GM23338 (cell line): Measurements from ENCODE around the gene PARVG. TPM values are rescaled to one million over a fixed set of nuclear protein-coding genes. Genes with fewer than 3 reads are reported as not detected.

ENCODE experiments used
- ATAC-seq: fragments of 200-7000 bp; cut with Tn5 transposase; 3 replicates; pipeline ENCODE4 v1.9.1; 2020
- DNase-seq: peaks from one replicate; pipeline ENCODE4 v3.0.0-alpha.2; 2015; ENCODE audit warnings: low spot score
- H2AFZ ChIP-seq: fragments of 200-600 bp; sonication (generic); 2 replicates; pipeline ENCODE4 v1.8.0; 2016; ENCODE audit warnings: antibody characterized with exemption, mild to moderate bottlenecking, moderate library complexity
- H3F3A ChIP-seq: fragments of 200-600 bp; sonication (generic); replicated peaks from 2 replicates; pipeline ENCODE4 v1.8.0; 2017; ENCODE audit warnings: antibody characterized with exemption, mixed run types, low read depth
- H3K27ac ChIP-seq: fragments of 200-600 bp; sonication (generic); 2 replicates; pipeline ENCODE4 v1.6.1; 2016; ENCODE audit warnings: low read depth
- H3K27me3 ChIP-seq: fragments of 200-600 bp; sonication (generic); 2 replicates; pipeline ENCODE4 v1.8.0; 2016; ENCODE audit warnings: mild to moderate bottlenecking, mixed run types, moderate library complexity; ENCODE audit not compliant: insufficient read depth
- H3K36me3 ChIP-seq: fragments of 200-600 bp; sonication (generic); 2 replicates; pipeline ENCODE4 v1.8.0; 2016; ENCODE audit warnings: mild to moderate bottlenecking; ENCODE audit not compliant: insufficient read depth
- H3K4me1 ChIP-seq: fragments of 200-600 bp; sonication (generic); 2 replicates; pipeline ENCODE4 v1.8.0; 2016; ENCODE audit warnings: mild to moderate bottlenecking, moderate library complexity; ENCODE audit not compliant: insufficient read depth
- H3K4me2 ChIP-seq: fragments of 200-600 bp; sonication (generic); 2 replicates; pipeline ENCODE4 v1.7.1; 2017; ENCODE audit warnings: mixed run types
- H3K4me3 ChIP-seq: fragments of 200-600 bp; sonication (generic); 2 replicates; pipeline ENCODE4 v1.6.1; 2016; ENCODE audit warnings: mixed run types
- H3K79me2 ChIP-seq: fragments of 200-600 bp; sonication (generic); replicated peaks from 2 replicates; pipeline ENCODE4 v1.8.0; 2017; ENCODE audit warnings: mild to moderate bottlenecking; ENCODE audit not compliant: insufficient read depth
- H3K9me2 ChIP-seq: fragments of 200-600 bp; sonication (generic); 2 replicates; pipeline ENCODE4 v1.8.0; 2017; ENCODE audit not compliant: insufficient read depth
- H4K20me1 ChIP-seq: fragments of 200-600 bp; sonication (generic); replicated peaks from 2 replicates; pipeline ENCODE4 v1.8.0; 2017; ENCODE audit warnings: mild to moderate bottlenecking; ENCODE audit not compliant: insufficient read depth
- H3K27ac Mint-ChIP-seq: 2 replicates; pipeline ENCODE4 v1.8.0; 2020; ENCODE audit warnings: inconsistent platforms, mild to moderate bottlenecking, moderate library complexity, mixed read lengths
- H3K27me3 Mint-ChIP-seq: 3 replicates; pipeline ENCODE4 v1.8.0; 2022; ENCODE audit warnings: low read depth, mild to moderate bottlenecking, moderate library complexity, mixed read lengths, inconsistent platforms; ENCODE audit not compliant: insufficient read depth, poor library complexity
- H3K36me3 Mint-ChIP-seq: 3 replicates; pipeline ENCODE4 v1.8.0; 2021; ENCODE audit warnings: low read depth, mild to moderate bottlenecking, inconsistent platforms, moderate library complexity, mixed read lengths
- H3K4me1 Mint-ChIP-seq: 3 replicates; pipeline ENCODE4 v1.8.0; 2020; ENCODE audit warnings: mild to moderate bottlenecking, inconsistent platforms, mixed read lengths
- H3K4me3 Mint-ChIP-seq: 3 replicates; pipeline ENCODE4 v1.8.0; 2021; ENCODE audit warnings: moderate library complexity, mild to moderate bottlenecking, inconsistent platforms, mixed read lengths
- H3K9me3 Mint-ChIP-seq: 3 replicates; pipeline ENCODE4 v1.8.0; 2020; ENCODE audit warnings: moderate library complexity, mild to moderate bottlenecking, inconsistent platforms, mixed read lengths
- CREB1 ChIP-seq: fragments of 250-450 bp; sonication (Bioruptor Pico); IDR thresholded peaks from 2 replicates; pipeline ENCODE4 v1.5.0; 2020; ENCODE audit warnings: low read depth, mild to moderate bottlenecking, moderate library complexity
- ETS1 ChIP-seq: IDR thresholded peaks from 2 replicates; pipeline ENCODE4 v1.6.1; 2016; ENCODE audit warnings: antibody characterized with exemption
- EZH2phosphoT487 ChIP-seq: fragments of 200-600 bp; sonication (generic); IDR thresholded peaks from one replicate; pipeline ENCODE4 v1.8.1; 2018; ENCODE audit warnings: antibody characterized with exemption; ENCODE audit not compliant: unreplicated experiment
- POLR2AphosphoS5 ChIP-seq: IDR thresholded peaks from 2 replicates; pipeline ENCODE4 v1.6.1; 2016; ENCODE audit warnings: antibody characterized with exemption, low read depth
- REST ChIP-seq: IDR thresholded peaks from one replicate; pipeline ENCODE4 v1.6.1; 2018; ENCODE audit warnings: antibody characterized with exemption; ENCODE audit not compliant: unreplicated experiment
- ZNF114 ChIP-seq: fragments of 250-450 bp; sonication (Bioruptor Pico); IDR thresholded peaks from 2 replicates; pipeline ENCODE4 v1.5.0; 2020; ENCODE audit warnings: mild to moderate bottlenecking, moderate library complexity
- polyA plus RNA-seq: library from polyadenylated mRNA; unstranded; fragments of >200 nt; fragmentation: Nextera tagmentation; extraction: Ambion mirVana; gene quantifications from 2 replicates; pipeline ENCODE4 v1.2.1, GENCODE V29; 2016
- total RNA-seq: library from RNA; depleted of rRNA; stranded (reverse); fragments of >200 nt; shearing (Covaris generic); gene quantifications from 2 replicates; pipeline ENCODE4 v1.2.3, GENCODE V29; 2014

PARVG gene
- total and polyA plus RNA-seq, 2 experiments from 2014 or later: 0.14 to 0.31 TPM

- no peak for TF ChIP-seq CREB1
- TF ChIP-seq ZNF114: no peak
- no peak for TF ChIP-seq POLR2AphosphoS5
Observed at GRCh38 chr22:44175676-44176075, 5.0 kb upstream of the PARVG start (continued).

DNA sequence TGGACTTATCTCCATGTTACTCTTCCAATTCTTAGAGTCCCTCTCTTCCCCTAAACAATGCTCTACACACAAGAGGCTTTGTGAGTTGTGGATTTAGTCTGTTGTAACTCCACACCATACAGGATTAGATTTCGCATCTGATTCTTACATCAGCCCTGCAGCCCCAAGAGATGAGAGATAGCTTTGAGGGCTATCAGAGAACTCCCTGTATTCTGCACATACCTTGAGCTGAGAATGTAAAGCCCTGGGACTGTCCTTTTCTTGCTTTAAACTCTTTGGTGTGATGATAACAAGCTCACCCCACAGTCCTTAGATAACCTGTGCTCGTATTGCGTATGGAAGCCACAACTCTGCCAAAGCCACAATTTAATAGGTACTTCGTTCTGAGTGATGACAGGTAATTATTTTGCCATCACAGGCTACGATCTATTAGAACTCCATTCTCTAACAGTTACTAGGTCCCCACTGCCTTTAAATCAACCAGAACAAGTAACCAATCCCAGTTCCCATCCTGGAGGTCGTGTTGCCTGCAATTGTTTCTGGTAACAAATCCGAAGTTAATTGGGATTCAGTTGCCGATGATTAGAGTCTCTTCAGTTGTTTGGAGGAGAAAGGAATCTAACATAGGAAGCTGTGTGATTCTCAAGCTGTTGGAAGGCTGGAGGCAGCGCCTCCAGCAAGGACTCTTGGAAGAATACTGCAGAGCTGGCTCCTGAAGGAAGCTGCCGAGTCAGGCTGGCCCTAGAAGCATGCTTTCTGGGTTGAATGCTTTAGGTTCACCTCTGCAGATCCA lies 1.3 kb upstream of the PARVG start:
- H3K27me3 Mint-ChIP-seq: peaks cover 2% of the 10 kb centered on the region

More for the DNA sequence above, 1.3 kb upstream of the PARVG start:
- TF ChIP-seq EZH2phosphoT487 (no peak), ETS1 (no peak), REST (no peak)
- Mint-ChIP-seq H3K4me3 (no peak overlapping the region), H3K27ac (no peak overlapping the region), H3K36me3 (no peaks in the 10 kb centered on the region), H3K9me3 (no peaks in the 10 kb centered on the region), H3K4me1 (peaks cover 20% of the 10 kb centered on the region)
- no peak overlapping the region for H3K27ac ChIP-seq
- no peaks in the 10 kb centered on the region for H3K79me2 ChIP-seq
- no peaks in the 10 kb centered on the region for H3K27me3 ChIP-seq
- 0 out of 2 replicates have a peak overlapping the region, but pooled peaks have one; percentile 32 for H3K4me2 ChIP-seq
- H2AFZ ChIP-seq: peak overlapping the region; percentile 81
- H3K36me3 ChIP-seq: no peaks in the 10 kb centered on the region
- H3K9me2 ChIP-seq: no peaks in the 10 kb centered on the region
- 0 out of 2 replicates have a peak, but pooled peaks cover 4% of the 10 kb centered on the region for H3K4me1 ChIP-seq
- no peak overlapping the region for H3K4me3 ChIP-seq
- H4K20me1 ChIP-seq: no peaks in the 10 kb centered on the region
- ATAC-seq (peak; percentile 16), DNase-seq (no peak)
- no peaks in the 10 kb centered on the region for H3F3A ChIP-seq
